Central memory CD4-positive, alpha-beta T cell (primary cell): ENCODE data around the gene TTC38.
"Not testable (repeated sequence)": the region's sequence is repeated elsewhere in the genome, so short reads cannot be mapped to it uniquely, and the experiment has no call there.

ENCODE experiments used
- DNase-seq: peaks from one replicate; pipeline ENCODE4 v3.0.0; 2022

TTC38 gene

DNA sequence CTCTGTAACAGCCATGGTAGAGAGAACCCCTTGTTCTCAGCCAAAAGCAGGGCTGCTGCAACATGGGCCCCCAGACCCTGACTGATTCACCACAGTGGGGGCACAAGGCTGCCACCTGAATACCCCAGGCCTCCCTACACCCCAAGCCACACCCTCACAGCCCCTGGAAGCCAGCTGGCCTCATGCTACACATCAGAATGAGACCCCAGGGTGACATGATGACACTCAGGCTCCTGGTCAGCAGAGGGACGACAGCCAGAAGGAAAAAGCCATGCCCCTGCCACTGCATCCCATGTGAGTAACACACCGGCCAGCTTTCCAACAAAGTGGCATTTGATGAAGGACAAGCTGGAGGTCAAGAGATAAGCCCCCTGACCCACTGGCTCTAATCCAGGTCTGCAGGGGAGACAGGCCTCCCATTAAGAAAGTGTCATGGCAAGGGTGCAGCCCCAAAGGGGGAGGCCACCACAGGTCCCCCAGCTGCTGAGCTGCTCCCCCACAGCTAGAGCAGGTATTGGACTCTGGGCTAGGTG, 20.3 kb upstream of the TTC38 start:
- DNase-seq: no peak

DNA sequence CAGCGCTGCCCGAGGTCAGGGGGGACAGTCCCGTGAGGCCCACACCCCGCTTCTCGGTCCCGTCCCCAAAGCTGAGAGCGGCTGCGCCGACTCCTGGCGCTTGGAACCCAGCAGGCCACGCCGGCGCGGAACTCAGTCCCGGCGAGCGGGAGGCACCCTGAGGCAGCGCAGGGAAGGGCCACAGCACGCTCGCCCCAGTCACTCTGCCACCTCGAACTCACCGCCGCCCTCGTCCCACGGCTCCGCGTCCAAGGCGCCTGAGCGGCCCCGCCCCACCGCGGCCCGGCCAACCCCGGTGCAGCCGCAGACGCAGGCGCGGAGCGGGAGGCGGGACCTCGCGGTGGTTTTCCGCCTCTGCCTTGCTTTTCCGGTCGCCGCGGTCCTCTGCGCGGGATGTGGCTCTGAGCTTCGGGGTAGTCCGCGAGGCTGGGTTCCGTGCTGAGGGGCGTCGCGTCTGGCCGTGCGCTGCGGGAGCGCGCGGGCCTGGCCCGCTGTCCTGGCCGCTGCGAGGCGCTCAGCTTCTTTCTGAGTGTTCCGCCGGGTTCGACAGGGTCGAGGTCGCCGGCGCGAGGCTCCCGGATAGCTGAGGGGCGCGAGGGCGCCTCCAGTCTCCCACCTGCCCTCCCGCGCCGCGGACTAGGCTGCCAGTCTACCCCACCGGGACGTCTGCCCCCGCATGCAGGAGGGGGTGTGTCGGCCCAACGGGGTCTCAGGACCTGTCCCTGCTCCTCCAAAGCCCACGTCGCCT, 17.6 kb upstream of the TTC38 start, which contains the start of gene CDPF1:
Gene CDPF1 (minus strand): TSS at position 259 of the 748 bp plus-strand sequence. CDS start 2,009 bp downstream, outside the sequence.
- DNase-seq: peak; percentile 89

DNA sequence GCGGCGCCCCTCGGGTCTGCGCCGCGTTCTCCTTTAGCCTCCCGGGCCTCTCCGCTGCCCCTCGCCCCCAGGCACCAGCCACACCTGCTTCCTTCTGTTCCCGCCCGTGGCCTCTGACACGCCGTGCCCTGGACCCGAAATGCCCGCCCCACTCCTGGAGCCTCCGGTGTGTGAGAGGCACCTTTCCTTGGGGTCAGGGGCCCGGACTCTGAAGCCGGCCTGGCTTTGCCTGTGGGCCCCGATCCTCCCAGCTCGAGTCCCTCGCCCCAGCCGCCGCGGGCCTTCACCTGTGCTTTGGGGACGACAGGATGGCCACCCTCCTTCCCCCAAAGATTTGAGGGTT, 17.1 kb upstream of the TTC38 start:
- DNase-seq: no peak

DNA sequence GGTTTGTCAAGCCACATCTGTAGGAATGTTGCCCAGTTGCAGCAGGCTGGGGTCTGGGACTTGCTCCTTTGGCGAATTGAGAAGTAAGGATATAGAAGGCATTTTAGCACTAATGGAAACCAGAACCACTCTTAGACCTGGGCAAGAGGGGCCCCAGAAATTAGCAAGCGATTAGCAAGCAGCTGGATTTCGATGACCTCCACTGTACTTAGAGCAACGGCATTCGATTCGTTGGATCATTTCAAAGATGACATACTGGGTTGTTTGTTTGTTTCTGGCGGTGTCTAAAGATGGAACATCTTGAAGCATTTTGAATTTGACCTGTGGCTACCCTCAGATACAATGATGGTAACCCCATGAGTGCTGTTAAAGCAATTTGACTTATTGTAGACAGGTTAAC, 16.5 kb upstream of the TTC38 start:
- DNase-seq: no peak

DNA sequence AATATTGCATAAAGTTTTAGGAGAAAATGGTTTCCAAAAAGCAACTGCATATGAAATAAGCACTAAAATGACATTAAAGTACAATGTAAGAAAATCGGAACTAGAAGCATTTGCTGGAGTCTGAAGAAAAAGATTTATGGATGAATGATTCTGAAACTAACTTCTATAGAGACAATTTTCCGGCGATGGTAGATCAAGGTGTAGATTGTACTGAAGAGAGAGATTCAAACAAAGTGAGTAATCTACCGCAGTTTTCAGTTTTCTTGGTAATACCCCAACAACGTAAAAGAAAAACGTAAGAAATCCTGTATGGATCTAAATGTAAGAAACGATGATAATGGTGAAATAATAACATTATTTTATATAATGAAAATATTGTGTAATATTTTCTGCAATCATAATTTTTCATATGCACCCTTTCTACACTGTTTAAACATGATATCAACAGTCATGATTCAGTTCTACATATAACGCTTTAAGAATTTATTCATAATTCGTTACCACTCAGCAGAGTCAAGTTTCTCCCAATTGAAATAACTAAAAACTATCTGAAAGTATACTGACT, 15.9 kb upstream of the TTC38 start:
- DNase-seq: no peak

DNA sequence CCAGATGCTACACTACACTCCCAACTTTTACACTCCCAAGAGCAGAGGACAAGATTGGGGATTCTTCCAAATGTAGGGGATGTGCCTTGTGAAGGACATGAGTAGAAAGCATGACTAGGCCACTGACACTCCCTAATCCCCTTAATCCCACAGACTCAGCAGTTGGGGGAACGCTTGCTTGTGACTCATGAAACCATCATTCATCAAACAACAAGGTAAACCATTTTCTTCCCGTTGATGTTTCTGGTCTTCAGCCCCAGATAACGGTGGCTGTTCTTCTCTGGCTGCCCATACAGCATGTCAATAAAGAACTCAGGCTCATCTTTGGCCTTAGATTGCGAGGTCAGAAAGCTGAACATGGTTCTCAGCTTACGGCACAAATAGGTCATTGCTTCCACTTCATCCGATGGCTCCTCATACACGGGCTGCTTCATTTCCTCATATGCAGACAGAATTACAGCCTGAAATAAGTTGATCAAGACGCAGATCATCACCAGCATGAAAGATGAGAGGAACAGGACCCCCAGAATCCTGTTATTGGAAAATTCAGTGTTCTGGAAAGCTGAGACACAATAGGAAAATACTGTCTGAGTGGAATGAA, 11.3 kb upstream of the TTC38 start:
- DNase-seq: no peak

DNA sequence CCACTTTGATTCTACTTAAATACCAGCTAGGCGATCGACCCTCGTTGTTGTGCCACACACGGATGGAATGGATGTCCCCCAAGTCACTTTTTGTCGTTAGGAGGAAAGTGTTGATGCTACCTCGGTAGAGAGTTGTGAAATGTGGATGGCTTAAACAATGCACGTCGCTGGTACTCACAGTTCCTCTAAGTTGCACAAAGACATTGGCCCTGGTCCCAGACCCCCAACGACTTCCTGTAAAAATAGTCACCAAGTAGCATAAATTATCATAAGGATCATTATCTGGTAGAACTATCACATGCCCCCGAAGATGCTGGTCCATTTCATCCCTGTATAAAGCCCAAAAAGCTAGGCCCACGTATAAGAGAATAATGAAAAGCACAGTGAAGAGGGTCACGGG, 8.4 kb upstream of the TTC38 start:
- no peak for DNase-seq

DNA sequence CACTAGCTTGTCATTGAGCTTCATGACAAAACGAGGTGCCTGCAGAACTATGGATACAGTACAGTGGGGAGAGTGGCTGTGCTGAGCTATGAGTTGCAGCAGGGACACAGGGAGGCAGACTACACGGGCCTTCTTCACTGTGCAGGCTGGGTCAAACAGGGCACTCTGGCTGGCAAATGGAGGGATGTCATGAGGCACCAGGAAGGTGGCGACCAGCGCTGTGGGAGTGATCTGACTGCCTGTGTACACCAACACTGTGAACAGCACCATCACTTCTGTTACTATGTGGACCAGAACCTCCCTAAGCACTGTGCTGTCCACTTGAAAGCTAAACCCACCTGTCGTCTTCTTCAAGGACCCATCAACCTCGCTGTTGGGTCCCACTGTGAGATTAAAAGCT, 7.8 kb upstream of the TTC38 start:
- no peak for DNase-seq

DNA sequence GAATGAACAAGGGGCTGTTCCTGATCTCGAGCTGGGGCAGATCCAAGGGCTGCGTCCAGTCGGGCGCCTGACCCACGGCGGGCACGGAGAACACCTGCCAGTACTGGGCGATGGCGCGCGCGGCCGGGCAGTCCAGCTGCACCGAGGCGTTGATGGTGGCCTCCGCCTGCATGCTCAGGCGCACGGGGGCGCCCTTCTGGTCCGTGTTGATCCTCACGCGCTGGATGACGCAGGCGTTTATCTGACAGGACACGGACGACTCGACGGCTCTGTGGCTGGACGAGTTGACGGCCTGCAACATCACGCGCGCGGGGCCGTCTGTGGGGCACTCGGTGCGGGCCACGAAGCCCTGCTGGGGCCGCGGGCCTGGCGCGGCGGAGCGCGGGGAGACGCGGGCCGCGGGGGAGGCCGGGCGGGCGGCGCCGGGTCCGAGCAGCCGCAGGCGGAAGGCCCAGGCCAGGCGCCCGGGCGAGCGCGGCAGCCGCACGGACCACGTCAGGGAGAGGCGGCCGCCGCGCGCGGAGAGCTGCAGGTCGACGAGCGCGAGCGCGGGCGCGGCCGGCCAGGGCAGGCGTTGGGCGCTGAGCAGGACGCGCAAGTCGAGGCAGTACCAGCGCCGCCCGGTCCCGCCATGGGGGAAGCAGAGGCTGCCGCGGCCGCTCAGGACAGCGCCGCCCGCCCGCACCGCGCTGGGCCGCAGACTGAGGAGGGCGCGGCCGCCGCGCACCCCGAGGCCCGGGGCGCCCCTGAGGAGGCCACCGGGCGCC, 5.2 kb upstream of the TTC38 start:
- DNase-seq: no peak

DNA sequence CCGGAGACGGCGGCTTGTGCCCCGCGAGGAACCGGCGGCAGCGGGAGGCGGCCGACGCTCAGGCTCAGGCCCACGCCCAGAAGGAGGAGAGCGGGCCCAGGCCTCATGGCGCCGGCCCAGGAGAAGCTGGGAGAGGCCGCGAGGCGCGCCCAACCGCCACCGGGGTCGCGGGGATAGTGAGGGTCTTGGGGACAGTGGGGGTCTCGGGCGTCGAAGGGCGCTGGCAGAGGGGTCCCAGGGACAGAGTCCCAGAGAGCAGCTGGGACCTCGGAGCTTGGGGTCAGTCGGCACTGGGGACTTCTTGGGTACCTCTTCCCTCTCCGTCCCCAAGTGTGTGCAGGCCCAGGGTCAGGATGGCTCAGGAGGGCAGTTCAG, 4.6 kb upstream of the TTC38 start, which contains the start of gene PKDREJ:
Gene PKDREJ (minus strand): TSS at position 128 of the 375 bp plus-strand sequence. CDS start 21 bp downstream, at position 107.
- no peak for DNase-seq

DNA sequence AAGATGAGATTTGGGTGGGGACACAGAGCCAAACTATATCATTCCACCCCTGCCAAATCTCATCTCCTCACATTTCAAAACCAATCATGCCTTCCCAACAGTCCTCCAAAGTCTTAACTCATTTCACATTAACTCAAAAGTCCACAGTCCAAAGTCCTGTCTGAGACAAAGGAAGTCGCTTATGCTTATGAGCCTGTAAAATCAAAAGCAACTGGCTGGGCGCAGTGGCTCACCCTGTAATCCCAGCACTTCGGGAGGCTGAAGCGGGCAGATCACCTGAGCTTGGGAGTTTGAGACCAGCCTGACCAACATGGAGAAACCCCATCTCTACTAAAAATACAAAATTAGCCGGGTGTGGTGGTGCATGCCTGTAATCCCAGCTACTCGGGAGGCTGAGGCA, 3.3 kb upstream of the TTC38 start:
- not testable (repeated sequence) for DNase-seq

DNA sequence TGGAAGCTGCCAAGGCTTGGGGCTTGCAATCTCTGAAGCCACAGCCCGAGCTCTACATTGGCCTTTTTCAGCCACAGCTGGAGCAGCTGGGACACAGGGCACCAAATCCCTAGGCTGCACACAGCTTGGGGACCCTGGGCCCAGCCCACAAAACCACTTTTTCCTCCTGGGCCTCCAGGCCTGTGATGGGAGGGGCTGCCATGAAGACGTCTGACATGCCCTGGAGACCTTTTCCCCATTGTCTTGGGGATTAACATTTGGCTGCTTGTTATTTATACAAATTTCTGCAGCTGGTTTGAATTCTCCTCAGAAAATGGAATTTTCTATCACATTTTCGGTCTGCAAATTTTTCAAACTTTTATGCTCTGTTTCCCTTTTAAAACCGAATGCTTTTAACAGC, 2.2 kb upstream of the TTC38 start:
- DNase-seq: not testable (repeated sequence)

DNA sequence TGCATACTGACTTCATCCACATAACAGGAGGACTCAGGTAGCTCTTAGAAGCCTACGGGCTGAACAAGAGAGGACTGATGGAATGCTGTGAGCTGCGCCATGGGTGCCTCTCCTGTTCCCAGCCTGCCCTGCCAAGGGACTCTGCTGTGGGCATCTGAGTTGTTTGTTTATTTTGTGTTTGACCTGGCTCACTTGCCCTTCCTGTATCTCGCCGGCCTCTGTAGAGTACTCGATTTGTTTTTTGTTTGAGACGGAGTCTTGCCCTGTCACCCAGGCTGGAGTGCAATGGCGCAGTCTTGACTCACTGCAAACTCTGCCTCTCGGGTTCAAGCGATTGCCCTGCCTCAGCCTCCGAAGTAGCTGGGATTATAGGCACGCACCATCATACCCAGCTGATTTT, 1.8 kb downstream of the TTC38 start:
- no peak for DNase-seq

DNA sequence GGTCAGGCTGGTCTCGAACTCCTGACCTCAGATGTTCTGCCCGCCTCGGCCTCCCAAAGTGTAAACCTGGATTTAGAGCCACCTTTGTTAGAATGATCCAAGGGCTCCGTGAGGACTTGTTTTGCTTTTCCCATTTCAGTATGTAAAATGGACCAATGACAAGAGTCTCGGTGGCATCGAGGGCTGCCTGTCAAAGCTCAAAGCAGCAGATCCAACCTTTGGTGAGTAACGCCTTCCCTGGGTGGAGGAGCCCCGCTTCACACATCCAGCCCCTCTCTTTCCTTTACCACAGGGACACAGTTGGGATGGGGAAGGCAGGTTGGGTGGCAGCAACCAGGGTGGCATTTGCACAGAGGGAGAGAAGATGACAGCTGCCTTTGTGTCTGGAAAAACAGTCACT, 4.4 kb downstream of the TTC38 start:
- no peak for DNase-seq

DNA sequence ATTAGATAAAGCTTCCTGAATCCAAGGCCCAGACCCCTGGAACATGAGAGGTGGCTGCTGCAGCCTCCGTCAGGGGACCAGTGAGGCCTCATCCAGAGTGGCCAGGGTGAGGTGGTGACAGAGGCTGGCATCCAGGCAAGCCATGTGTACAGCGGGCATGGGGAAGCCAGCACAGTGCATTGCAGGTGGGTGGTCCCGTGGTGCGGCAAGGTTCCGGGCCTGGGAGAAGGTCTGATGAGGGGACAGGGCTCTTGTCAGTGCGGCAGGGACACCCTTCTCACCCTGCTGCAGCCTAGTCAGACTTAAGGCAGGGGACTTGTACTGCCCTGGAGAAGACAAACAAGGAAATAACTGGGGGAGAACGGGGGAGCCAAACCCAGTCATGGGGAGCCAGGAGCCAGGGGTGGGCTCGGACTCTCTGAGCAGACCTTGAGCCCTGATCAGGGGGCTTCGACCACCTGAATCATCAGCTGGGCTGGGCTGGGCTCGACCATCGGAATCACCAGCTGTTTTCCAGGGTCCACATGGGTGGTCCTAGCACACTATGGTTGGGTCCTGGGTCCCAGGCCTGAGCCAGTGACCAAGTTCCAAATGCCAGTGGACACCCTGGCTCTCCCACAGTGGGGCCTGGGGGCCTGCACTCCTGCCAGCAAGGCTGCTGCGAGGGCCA, 5.1 kb downstream of the TTC38 start:
- DNase-seq: no peak

DNA sequence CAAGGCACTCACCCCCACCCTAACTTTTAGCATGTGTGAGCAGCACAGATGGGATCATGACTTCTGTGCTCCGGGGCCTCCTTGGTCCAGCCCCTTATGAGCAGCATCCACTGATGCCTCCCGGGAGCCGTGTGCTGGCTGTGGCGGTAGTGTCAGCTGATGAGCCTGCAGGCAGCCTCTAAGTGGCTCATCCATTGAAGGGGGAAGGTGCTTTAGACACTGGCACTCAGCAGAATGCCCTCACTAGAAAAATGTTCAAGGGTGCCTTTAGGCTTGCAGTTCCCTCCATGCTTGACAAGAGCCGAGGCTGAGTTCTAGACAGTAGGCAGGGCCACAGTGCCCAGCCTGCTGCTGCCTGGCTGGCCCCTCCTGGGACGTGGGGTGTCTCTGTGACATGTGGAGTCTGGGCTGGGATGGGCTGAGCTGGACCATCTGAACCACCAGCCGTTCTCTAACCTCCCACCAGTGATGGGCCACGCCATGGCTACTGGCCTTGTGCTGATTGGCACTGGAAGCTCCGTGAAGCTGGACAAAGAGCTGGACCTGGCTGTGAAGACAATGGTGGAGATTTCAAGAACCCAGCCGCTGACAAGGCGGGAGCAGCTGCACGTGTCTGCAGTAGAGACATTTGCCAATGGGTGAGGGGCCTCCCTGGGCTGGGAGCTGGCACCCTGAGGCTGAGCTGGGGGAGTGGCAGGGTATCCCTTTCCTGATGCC, 5.8 kb downstream of the TTC38 start:
- DNase-seq: no peak

DNA sequence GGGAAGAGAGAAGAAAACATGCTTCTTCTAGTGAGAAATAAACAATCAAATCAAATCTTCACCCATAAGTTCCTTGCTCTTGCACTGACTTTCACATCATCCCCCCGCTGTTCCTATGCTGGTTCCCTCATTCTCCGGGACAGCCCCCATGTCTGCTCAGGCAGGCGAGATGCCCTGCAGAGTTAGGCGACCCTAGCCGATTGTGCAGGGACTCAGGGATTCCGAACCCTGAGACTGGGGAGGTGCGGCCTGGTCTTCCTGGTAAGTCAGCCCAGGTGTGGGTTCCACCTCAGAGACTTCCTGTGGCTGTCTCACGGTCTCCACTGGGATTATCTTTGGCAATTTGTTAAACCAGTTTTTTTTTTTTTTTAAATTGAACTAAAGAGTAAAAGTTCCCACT, 6.6 kb downstream of the TTC38 start:
- no peak for DNase-seq

DNA sequence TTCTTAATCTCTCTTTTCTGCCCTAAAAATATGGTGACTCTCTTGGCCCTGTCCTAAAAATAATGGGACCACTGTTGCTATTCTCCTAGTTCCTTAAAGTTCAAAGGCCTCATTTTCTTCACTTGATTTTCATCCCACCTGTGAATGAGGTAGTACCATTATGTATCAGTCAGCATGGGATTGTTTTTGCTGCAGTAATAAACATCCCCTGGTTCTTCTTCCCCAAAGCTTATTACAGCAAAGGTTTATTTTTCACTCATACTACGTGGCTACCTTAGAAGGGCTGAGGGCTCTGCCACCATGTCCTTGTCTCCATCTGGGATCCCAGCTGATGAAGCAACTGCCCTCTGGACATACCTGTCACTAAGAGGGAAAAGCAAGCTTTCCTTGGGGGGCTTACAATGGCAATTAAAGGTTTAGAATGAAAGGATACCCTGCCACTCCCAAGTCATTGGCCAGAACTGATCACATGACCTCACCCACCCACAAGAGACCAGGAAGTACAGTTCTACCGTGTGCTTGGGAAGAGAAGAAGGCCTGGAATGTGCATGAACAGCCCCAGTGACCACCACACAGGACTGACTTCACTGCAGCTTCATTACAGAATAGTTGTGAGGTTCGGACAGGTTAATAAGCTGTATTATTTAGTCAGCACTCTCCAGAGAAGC, 7.8 kb downstream of the TTC38 start:
- no peak for DNase-seq

DNA sequence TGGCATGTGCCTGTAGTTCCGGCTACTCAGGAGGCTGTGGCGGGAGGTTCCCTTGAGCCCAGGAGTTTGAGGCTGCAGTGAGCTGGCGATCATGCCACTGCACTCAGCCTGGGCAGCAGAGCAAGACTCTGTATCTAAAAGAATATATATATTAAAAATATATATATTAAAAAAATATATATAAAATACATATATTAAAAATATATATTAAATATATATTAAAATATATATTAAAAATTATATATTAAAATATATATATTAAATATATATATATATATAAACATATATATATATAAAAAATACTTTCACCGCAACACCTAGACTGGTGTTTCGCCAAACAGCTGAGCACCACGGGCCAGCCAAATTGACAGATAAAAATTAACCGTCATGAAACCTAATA, 8.8 kb downstream of the TTC38 start:
- DNase-seq: no peak

DNA sequence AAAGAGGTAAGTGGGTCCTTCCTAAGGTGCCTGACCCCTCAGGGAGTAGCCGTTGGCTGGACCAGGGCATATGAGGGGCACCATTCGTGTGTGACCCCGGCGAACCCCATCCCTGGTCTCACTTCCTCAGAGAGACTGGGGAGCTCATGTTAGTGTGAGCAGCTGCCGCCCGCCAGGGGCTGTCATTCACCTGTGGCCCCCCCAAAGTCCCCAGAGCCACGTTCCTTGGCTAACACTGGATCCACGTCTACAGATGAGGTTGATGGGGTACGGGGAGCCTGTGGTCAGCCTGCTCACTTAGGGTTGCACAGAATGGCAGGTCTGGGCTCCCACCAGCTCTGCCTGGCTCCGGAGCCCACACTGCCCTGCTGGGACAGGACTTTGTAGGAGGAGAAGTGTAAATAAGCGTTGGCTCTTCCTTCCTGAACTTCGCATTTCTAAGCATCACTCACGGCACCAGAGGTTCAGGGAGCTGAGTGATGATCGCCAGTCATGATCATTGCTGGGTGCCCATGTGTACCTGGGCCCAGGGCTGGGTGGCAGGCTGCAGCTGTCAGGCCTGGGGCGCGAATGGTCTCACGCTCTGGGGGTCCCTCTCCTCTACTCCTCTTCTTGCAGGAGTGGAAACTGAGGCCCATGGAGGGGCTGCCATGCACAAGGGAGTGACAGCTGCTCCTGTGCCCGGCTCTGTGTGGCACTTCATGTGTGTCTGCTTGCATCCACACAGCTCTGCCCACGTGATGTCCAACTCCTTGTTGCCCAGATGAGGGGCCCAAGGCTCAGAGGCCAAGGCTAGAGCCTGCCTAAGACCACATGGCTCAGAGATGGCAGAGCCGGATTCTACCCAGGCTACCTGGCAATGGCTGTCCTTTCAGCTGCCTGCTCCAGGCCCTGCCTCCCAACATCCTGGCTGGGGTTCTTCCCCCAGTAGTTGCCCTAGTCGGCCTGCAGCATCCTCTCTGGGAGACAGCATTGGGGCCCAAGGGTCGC, 11.1 kb downstream of the TTC38 start:
- no peak for DNase-seq
